Astrocyte (in vitro differentiated cells and primary cell): ENCODE results near the gene SNPH.

ENCODE experiments used
- CTCF ChIP-seq: IDR thresholded peaks from 2 replicates; pipeline ENCODE4 v1.5.1; 2011; ENCODE audit warnings: low read depth, mild to moderate bottlenecking, inconsistent platforms, low read length, moderate library complexity; ENCODE audit not compliant: insufficient read depth
- EZH2 ChIP-seq: IDR thresholded peaks from 2 replicates; pipeline ENCODE4 v1.6.1; 2012; ENCODE audit warnings: mild to moderate bottlenecking, low read length, inconsistent platforms; ENCODE audit not compliant: insufficient read depth

- TF ChIP-seq CTCF (no peak), EZH2 (no peak)
These were observed 10.4 kb upstream of the SNPH start for GRCh38 chr20:1255675-1256074.
